Measurements from ENCODE around the gene SLC44A3. TPM values are rescaled to one million over a fixed set of nuclear protein-coding genes. Genes with fewer than 3 reads are reported as not detected.
"Not testable (repeated sequence)": the region's sequence is repeated elsewhere in the genome, so short reads cannot be mapped to it uniquely, and the experiment has no call there.

Gene SLC44A3
- polyA plus RNA-seq, 1 donor from 2014 or later = not detected

DNA sequence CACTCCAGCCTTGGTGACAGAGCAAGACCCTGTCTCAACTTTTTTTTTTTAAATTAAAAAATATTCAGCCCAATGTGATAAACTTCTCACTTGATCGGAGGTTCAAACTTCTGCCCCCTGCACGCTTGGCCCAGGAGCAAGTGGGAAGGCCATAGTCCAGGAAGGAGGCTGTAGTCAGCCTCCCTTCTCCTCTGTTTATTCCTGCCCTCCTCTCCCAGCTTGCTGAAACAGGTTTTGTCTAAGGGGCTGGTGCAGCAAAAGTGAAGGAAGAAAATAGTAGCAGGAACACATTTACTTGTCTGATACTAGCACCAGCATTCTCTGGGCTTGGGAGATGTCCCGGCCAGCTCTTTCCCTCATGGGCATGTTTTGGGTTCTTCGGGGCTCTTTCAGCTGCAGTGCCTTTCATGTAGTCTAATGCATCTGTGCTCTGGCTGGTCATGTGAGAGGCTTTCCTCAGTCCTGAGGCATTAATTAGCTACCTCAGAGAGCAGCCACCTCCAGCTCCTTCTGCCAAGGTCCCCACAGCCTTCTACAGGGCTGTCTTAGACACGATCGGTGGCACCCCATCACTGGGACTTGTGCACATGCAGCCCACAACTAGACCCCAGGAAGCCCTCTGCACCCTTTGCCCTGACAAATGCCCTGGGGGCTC, 12.9 kb downstream of the SLC44A3 start (continued):
- TF ChIP-seq EZH2 (IDR thresholded peaks at IDR 0.05; ENCODE audit: borderline replicate concordance, insufficient read depth, low read length, poor library complexity, severe bottlenecking) = no peak
- TF ChIP-seq SMC3 (conservative IDR thresholded peaks at IDR 0.05; ENCODE audit: poor library complexity) = no peak
- TF ChIP-seq TAF1 (IDR thresholded peaks at IDR 0.05; ENCODE audit: low read depth) = no peak

DNA sequence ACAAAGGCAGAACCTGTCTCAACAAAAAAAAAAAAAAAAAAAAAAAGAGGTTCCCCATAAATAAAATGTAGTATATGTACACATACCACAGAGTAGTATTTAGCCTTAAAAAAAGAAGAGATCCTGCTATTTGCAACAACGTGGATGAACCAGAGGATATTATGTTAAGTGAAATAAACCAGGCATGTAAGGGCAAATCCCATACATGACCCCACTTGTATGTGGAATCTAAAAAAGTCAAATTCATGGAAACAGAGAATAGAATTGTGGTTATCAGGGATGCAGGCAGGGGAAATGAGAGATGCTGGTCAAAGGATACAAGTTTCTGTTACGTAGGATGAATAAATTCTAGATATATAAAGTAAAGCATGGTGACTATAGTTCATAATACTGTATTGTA, 16.7 kb downstream of the SLC44A3 start:
- Histone ChIP-seq H3K4me2 (ENCODE audit: low read length) (no peak overlapping the region), H3K9ac (ENCODE audit: low read length) (no peak overlapping the region), H3F3A (ENCODE audit: insufficient read depth, low read length, poor library complexity, severe bottlenecking) (no peaks in the 10 kb centered on the region), H3K9me2 (ENCODE audit: insufficient read depth, low read length) (no peaks in the 10 kb centered on the region), H4K20me1 (ENCODE audit: insufficient read depth) (no peaks in the 10 kb centered on the region), H3K36me3 (ENCODE audit: insufficient read depth, low read length) (no peaks in the 10 kb centered on the region), H3K27ac (ENCODE audit: low read length) (no peak overlapping the region), H3K79me2 (replicated peaks; ENCODE audit: insufficient read depth, low read length) (no peaks in the 10 kb centered on the region), H3K4me3 (ENCODE audit: low read length) (no peak overlapping the region), H2AFZ (ENCODE audit: low read depth, low read length) (no peak overlapping the region), H3K27me3 (ENCODE audit: insufficient read depth, low read depth, low read length) (no peaks in the 10 kb centered on the region), H3K9me3 (ENCODE audit: low read length) (no peaks in the 10 kb centered on the region)
- TF ChIP-seq EP300 (conservative IDR thresholded peaks at IDR 0.05; ENCODE audit: poor library complexity, severe bottlenecking) = no peak
- TF ChIP-seq, protein P1, sequence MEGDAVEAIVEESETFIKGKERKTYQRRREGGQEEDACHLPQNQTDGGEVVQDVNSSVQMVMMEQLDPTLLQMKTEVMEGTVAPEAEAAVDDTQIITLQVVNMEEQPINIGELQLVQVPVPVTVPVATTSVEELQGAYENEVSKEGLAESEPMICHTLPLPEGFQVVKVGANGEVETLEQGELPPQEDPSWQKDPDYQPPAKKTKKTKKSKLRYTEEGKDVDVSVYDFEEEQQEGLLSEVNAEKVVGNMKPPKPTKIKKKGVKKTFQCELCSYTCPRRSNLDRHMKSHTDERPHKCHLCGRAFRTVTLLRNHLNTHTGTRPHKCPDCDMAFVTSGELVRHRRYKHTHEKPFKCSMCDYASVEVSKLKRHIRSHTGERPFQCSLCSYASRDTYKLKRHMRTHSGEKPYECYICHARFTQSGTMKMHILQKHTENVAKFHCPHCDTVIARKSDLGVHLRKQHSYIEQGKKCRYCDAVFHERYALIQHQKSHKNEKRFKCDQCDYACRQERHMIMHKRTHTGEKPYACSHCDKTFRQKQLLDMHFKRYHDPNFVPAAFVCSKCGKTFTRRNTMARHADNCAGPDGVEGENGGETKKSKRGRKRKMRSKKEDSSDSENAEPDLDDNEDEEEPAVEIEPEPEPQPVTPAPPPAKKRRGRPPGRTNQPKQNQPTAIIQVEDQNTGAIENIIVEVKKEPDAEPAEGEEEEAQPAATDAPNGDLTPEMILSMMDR (IDR thresholded peaks at IDR 0.05; ENCODE audit: poor library complexity, severe bottlenecking) = no peak
- TF ChIP-seq MXI1 (conservative IDR thresholded peaks at IDR 0.05; ENCODE audit: poor library complexity, severe bottlenecking) = no peak
- TF ChIP-seq, protein P2, sequence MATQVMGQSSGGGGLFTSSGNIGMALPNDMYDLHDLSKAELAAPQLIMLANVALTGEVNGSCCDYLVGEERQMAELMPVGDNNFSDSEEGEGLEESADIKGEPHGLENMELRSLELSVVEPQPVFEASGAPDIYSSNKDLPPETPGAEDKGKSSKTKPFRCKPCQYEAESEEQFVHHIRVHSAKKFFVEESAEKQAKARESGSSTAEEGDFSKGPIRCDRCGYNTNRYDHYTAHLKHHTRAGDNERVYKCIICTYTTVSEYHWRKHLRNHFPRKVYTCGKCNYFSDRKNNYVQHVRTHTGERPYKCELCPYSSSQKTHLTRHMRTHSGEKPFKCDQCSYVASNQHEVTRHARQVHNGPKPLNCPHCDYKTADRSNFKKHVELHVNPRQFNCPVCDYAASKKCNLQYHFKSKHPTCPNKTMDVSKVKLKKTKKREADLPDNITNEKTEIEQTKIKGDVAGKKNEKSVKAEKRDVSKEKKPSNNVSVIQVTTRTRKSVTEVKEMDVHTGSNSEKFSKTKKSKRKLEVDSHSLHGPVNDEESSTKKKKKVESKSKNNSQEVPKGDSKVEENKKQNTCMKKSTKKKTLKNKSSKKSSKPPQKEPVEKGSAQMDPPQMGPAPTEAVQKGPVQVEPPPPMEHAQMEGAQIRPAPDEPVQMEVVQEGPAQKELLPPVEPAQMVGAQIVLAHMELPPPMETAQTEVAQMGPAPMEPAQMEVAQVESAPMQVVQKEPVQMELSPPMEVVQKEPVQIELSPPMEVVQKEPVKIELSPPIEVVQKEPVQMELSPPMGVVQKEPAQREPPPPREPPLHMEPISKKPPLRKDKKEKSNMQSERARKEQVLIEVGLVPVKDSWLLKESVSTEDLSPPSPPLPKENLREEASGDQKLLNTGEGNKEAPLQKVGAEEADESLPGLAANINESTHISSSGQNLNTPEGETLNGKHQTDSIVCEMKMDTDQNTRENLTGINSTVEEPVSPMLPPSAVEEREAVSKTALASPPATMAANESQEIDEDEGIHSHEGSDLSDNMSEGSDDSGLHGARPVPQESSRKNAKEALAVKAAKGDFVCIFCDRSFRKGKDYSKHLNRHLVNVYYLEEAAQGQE (IDR thresholded peaks at IDR 0.05; ENCODE audit: borderline replicate concordance) = no peak
- TF ChIP-seq RAD21 (conservative IDR thresholded peaks at IDR 0.05) = no peak
- no peak for TF ChIP-seq EZH2 (IDR thresholded peaks at IDR 0.05; ENCODE audit: borderline replicate concordance, insufficient read depth, low read length, poor library complexity, severe bottlenecking)
- no peak for TF ChIP-seq TAF1 (IDR thresholded peaks at IDR 0.05; ENCODE audit: low read depth)
- no peak for TF ChIP-seq SMC3 (conservative IDR thresholded peaks at IDR 0.05; ENCODE audit: poor library complexity)

DNA sequence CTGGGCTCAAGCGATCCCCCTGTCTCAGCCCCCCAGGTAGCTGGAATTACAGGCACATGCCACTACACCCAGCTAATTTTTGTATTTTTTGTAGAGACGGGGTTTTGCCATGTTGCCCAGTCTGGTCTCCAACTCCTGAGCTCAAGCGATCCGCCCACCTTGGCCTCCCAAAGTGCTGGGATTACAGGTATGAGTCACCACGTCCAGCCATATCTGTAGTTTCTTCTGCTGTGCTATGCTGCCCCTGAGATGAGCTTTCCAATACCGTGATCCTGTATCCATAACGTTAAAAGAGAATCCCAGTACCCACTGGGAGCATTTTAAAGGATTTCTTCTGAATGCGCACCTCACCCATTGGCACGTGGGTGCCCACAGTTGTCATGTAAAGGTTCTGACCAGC, 20.2 kb downstream of the SLC44A3 start:
- not testable (repeated sequence) for H3K79me2 ChIP-seq (replicated peaks; ENCODE audit: insufficient read depth, low read length); H3K4me2 ChIP-seq (ENCODE audit: low read length); H2AFZ ChIP-seq (ENCODE audit: low read depth, low read length); H3K27me3 ChIP-seq (ENCODE audit: insufficient read depth, low read depth, low read length); H4K20me1 ChIP-seq (ENCODE audit: insufficient read depth); H3K4me3 ChIP-seq (ENCODE audit: low read length); H3F3A ChIP-seq (ENCODE audit: insufficient read depth, low read length, poor library complexity, severe bottlenecking); H3K9me2 ChIP-seq (ENCODE audit: insufficient read depth, low read length); H3K36me3 ChIP-seq (ENCODE audit: insufficient read depth, low read length); H3K9ac ChIP-seq (ENCODE audit: low read length); H3K9me3 ChIP-seq (ENCODE audit: low read length); H3K27ac ChIP-seq (ENCODE audit: low read length)
